ENCODE data around the gene ARPP19. TPM values are rescaled to one million over a fixed set of nuclear protein-coding genes. Genes with fewer than 3 reads are reported as not detected.

ARPP19 gene
- total and polyA plus RNA-seq, 9 of the 15 experiments (the other 6 are each of a cell fraction or from before 2014, with no cell fraction given): 33.3 to 102 (median 60.5) TPM

- no peak for TF ChIP-seq DMBX1 (CRISPR knock-in tag; IDR thresholded peaks at IDR 0.05; ENCODE audit: borderline replicate concordance)
- TF ChIP-seq CHD2 (IDR thresholded peaks at IDR 0.05; ENCODE audit: low read depth, low read length): no peak
- TF ChIP-seq ZFPM2 (CRISPR knock-in tag; IDR thresholded peaks at IDR 0.05): no peak
- no peak for TF ChIP-seq ATF7 (IDR thresholded peaks at IDR 0.05)
- TF ChIP-seq, protein P1, sequence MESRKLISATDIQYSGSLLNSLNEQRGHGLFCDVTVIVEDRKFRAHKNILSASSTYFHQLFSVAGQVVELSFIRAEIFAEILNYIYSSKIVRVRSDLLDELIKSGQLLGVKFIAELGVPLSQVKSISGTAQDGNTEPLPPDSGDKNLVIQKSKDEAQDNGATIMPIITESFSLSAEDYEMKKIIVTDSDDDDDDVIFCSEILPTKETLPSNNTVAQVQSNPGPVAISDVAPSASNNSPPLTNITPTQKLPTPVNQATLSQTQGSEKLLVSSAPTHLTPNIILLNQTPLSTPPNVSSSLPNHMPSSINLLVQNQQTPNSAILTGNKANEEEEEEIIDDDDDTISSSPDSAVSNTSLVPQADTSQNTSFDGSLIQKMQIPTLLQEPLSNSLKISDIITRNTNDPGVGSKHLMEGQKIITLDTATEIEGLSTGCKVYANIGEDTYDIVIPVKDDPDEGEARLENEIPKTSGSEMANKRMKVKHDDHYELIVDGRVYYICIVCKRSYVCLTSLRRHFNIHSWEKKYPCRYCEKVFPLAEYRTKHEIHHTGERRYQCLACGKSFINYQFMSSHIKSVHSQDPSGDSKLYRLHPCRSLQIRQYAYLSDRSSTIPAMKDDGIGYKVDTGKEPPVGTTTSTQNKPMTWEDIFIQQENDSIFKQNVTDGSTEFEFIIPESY (CRISPR knock-in tag; IDR thresholded peaks at IDR 0.05): no peak
- TF ChIP-seq ZNF696 (CRISPR knock-in tag; conservative IDR thresholded peaks at IDR 0.05): no peak
- no peak for TF ChIP-seq HSF4 (CRISPR knock-in tag; IDR thresholded peaks at IDR 0.05; ENCODE audit: borderline replicate concordance)
- TF ChIP-seq KDM2B (CRISPR knock-in tag; IDR thresholded peaks at IDR 0.05): no peak
- TF ChIP-seq ZNF444 (CRISPR knock-in tag; IDR thresholded peaks at IDR 0.05): no peak
- TF ChIP-seq TAL1 (IDR thresholded peaks at IDR 0.05): peak; percentile 78
- TF ChIP-seq SMARCA4 (IDR thresholded peaks at IDR 0.05): peak; percentile 67; the same call in 1 of the 2 replicates
- TF ChIP-seq TEAD4 (IDR thresholded peaks at IDR 0.05; ENCODE audit: low read length): peak; percentile 69; the same call in 1 of the 2 replicates
- TF ChIP-seq TEAD4 (CRISPR knock-in tag; IDR thresholded peaks at IDR 0.05; ENCODE audit: borderline replicate concordance): no peak
- TF ChIP-seq ZBTB12 (CRISPR knock-in tag; IDR thresholded peaks at IDR 0.05): no peak
- TF ChIP-seq CAMTA2 (CRISPR knock-in tag; conservative IDR thresholded peaks at IDR 0.05): no peak
- TF ChIP-seq ILF3 (IDR thresholded peaks at IDR 0.05; ENCODE audit: borderline replicate concordance): no peak
- TF ChIP-seq MTA2 (IDR thresholded peaks at IDR 0.05; ENCODE audit: low read depth): peak; percentile 58; the same call in 1 of the 2 replicates
- TF ChIP-seq COPS2 (conservative IDR thresholded peaks at IDR 0.05): no peak
- TF ChIP-seq TRIM24 (IDR thresholded peaks at IDR 0.05): no peak
- TF ChIP-seq ZNF124 (CRISPR knock-in tag; IDR thresholded peaks at IDR 0.05): no peak
- TF ChIP-seq, protein P2, sequence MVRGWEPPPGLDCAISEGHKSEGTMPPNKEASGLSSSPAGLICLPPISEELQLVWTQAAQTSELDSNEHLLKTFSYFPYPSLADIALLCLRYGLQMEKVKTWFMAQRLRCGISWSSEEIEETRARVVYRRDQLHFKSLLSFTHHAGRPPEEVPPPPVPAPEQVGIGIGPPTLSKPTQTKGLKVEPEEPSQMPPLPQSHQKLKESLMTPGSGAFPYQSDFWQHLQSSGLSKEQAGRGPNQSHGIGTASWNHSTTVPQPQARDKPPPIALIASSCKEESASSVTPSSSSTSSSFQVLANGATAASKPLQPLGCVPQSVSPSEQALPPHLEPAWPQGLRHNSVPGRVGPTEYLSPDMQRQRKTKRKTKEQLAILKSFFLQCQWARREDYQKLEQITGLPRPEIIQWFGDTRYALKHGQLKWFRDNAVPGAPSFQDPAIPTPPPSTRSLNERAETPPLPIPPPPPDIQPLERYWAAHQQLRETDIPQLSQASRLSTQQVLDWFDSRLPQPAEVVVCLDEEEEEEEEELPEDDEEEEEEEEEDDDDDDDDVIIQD (CRISPR knock-in tag; IDR thresholded peaks at IDR 0.05): no peak
- TF ChIP-seq ARNT (IDR thresholded peaks at IDR 0.05): no peak
- TF ChIP-seq ZBTB7A (IDR thresholded peaks at IDR 0.05; ENCODE audit: borderline replicate concordance, control insufficient read depth, low read depth, low read length): no peak
- no peak for TF ChIP-seq NELFE (IDR thresholded peaks at IDR 0.05; ENCODE audit: insufficient read depth, insufficient read length)
Measured at GRCh38 chr15:52556524-52557273, 12.1 kb downstream of the ARPP19 start (continued).
